Prostate gland (tissue), 2 donors: ENCODE data around the gene FBXO45. TPM values are rescaled to one million over a fixed set of nuclear protein-coding genes. Genes with fewer than 3 reads are reported as not detected.
A peak's percentile ranks its signal among the peaks of the same experiment; 100 is the strongest.

Experiments
- DNase-seq: peaks from one replicate; pipeline ENCODE4 v3.0.0-alpha.2; 2019; ENCODE audit warnings: low spot score
- H3K27ac ChIP-seq, 2 donors: fragments of 200-600 bp; sonication (generic); 2 replicates each; pipeline ENCODE4 v1.5.1; 2017 to 2019
- H3K27me3 ChIP-seq: fragments of 200-600 bp; sonication (generic); replicated peaks from 2 replicates; pipeline ENCODE4 v1.5.1; 2019; ENCODE audit not compliant: insufficient read depth
- H3K36me3 ChIP-seq, 2 donors: fragments of 200-600 bp; sonication (generic); 1 replicate in 1 of 2; 2 replicates in 1 of 2; pipeline versions ENCODE4 v1.5.1 to v1.8.1; 2017 to 2019
- H3K4me1 ChIP-seq: fragments of 200-600 bp; sonication (generic); replicated peaks from 2 replicates; pipeline ENCODE4 v1.5.1; 2019
- H3K4me3 ChIP-seq, 2 donors: fragments of 200-600 bp; sonication (generic); 2 replicates each; pipeline ENCODE4 v1.5.1; 2017 to 2019
- H3K9me3 ChIP-seq: fragments of 200-600 bp; sonication (generic); 2 replicates; pipeline ENCODE4 v1.5.1; 2017
- POLR2A ChIP-seq: fragments of 450-650 bp; IDR thresholded peaks from one replicate; pipeline ENCODE4 v1.6.1; 2016; ENCODE audit warnings: antibody characterized with exemption, mild to moderate bottlenecking
- POLR2AphosphoS5 ChIP-seq: sonication (generic); formaldehyde crosslinking; IDR thresholded peaks from one replicate; pipeline ENCODE4 v1.6.1; 2017; ENCODE audit warnings: antibody characterized with exemption
- WGBS: methylation state at CpG from one replicate; pipeline ENCODE4 v1.1.5; 2018; 5-methylcytosine and 5-hydroxymethylcytosine counted together
- intact Hi-C: fragments of 100-400 bp; cut with DNase I; formaldehyde crosslinking; loops from one replicate; pipeline ENCODE4 v1.14.2; 2022
- total RNA-seq, 2 donors: library from RNA; depleted of rRNA; stranded (reverse); fragments of >200 nt; gene quantifications; one replicate each; pipeline ENCODE4 v1.1.0, GENCODE V29; 2016
- TF ChIP-seq, protein P1 (sequence below), 4 experiments: fragments of 200-600 bp in 2 of 4; fragments of 450-650 bp in 2 of 4; sonication (generic) in 2 of 4; IDR thresholded peaks; 1 replicate in 3 of 4; 2 replicates in 1 of 4; pipeline ENCODE4 v1.5.1; 2016 to 2019; ENCODE audit warnings: antibody characterized with exemption in 4 of 4, mild to moderate bottlenecking in 2 of 4, moderate library complexity in 2 of 4

Gene FBXO45
- total RNA-seq, 2 donors from 2014 or later = 5.7 to 6.1 TPM

DNA sequence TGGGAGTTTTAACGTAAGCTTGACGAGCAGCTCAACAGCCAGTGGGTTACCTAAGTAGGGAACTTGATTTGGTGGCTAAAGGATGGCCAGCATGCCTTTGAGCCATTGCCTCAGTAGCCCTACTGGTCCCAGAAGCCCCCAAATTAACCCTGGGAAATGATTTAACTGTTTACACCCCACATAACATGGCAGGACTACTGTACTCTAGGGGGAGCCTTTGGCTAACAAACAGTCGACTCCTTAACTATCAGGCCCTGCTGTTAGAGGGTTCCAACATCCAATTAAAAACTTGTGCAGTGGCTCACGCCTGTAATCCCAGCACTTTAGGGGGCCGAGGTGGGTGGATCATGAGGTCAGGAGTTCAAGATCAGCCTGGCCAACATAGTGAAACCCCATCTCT lies 43.9 kb upstream of the FBXO45 start:
- no peak overlapping the region for H3K4me3 ChIP-seq
- no peaks in the 10 kb centered on the region for H3K36me3 ChIP-seq
- no peaks in the 10 kb centered on the region for H3K4me1 ChIP-seq
- no peak for DNase-seq
- no peaks in the 10 kb centered on the region for H3K9me3 ChIP-seq
- WGBS = 56% methylated on average over 5 of the region's 5 CpGs
- intact Hi-C loops = no loop called here
- H3K27me3 ChIP-seq = no peaks in the 10 kb centered on the region
- no peak overlapping the region for H3K27ac ChIP-seq
- TF ChIP-seq POLR2AphosphoS5 (no peak), POLR2A (no peak)
- TF ChIP-seq, protein P1, sequence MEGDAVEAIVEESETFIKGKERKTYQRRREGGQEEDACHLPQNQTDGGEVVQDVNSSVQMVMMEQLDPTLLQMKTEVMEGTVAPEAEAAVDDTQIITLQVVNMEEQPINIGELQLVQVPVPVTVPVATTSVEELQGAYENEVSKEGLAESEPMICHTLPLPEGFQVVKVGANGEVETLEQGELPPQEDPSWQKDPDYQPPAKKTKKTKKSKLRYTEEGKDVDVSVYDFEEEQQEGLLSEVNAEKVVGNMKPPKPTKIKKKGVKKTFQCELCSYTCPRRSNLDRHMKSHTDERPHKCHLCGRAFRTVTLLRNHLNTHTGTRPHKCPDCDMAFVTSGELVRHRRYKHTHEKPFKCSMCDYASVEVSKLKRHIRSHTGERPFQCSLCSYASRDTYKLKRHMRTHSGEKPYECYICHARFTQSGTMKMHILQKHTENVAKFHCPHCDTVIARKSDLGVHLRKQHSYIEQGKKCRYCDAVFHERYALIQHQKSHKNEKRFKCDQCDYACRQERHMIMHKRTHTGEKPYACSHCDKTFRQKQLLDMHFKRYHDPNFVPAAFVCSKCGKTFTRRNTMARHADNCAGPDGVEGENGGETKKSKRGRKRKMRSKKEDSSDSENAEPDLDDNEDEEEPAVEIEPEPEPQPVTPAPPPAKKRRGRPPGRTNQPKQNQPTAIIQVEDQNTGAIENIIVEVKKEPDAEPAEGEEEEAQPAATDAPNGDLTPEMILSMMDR (IDR thresholded peaks at IDR 0.05) = no peak

DNA sequence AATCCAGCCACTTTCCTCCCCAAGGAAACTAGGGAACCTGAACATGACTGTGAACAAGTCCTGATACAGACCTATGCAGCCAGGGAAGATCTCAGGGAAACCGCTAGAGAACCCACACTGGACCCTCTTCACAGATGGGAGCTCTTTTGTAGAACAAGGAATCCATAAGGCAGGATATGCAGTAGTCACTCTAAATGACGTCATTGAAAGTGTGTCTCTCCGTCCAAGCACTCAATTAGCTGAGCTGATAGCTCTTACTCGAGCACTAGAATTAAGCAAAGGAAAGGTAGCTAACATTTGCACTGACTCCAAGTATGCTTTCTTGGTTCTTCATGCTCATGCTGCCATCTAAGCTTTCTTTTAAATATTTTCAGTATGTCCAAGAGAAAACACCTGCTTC lies 43.3 kb upstream of the FBXO45 start:
- intact Hi-C loops = no loop called here
- Histone ChIP-seq H3K27ac (no peak overlapping the region), H3K9me3 (no peaks in the 10 kb centered on the region), H3K4me3 (no peak overlapping the region), H3K4me1 (no peaks in the 10 kb centered on the region), H3K36me3 (no peaks in the 10 kb centered on the region), H3K27me3 (no peaks in the 10 kb centered on the region)
- 93% methylated on average over 4 of the region's 4 CpGs for WGBS
- no peak for DNase-seq
- TF ChIP-seq POLR2AphosphoS5 = no peak
- no peak for TF ChIP-seq POLR2A
- TF ChIP-seq, protein P1 (IDR thresholded peaks at IDR 0.05) = no peak

DNA sequence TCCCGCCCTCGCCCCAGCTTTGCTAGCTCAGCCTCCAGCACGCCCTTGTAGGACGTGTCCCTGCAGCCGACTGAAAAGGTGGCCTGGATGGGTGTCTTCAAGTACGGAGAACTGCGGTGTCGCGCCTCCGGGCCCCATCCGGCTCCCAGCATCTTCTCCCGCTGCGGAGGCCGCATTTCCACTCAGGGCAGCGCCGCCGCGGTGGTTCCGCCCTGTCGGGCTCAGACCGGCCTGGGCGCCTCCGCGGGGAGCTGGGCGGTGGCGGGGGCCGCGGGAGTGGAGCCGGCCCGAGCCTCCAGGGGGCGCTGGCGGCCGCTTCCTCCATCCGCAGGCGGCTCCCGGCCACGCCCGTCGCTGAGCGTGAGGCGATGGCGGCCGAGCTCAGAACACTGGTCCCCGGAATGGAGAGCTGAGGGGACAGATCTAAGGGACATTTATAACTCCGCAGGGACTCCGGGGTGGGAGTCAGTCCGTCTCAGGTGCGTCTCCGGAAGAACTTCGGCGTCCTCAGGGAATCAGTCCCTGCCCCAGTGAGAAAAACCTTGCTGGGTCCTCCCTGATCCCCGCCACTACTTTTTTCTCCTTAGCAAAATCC lies 39.7 kb upstream of the FBXO45 start:
- TF ChIP-seq, protein P1 (IDR thresholded peaks at IDR 0.05) = peak in 3 of 4 experiments; percentile 49 to 82 (median 58)
- TF ChIP-seq POLR2AphosphoS5 = no peak
- H3K4me3 ChIP-seq = peak overlapping the region; percentile 9 to 28
- no peaks in the 10 kb centered on the region for H3K9me3 ChIP-seq
- H3K27ac ChIP-seq = peak overlapping the region in 1 of 2 donors; percentile 43
- 5% methylated on average over 49 of the region's 52 CpGs for whole genome bisulfite sequencing
- no peaks in the 10 kb centered on the region for H3K36me3 ChIP-seq
- no peaks in the 10 kb centered on the region for H3K27me3 ChIP-seq
- intact Hi-C loops = no loop called here
- no peaks in the 10 kb centered on the region for H3K4me1 ChIP-seq
- DNase-seq = peak; percentile 34

GRCh38 chr3:196531418-196531817 lies 37.0 kb upstream of the FBXO45 start:
- H3K4me3 ChIP-seq = no peak overlapping the region
- no peaks in the 10 kb centered on the region for H3K36me3 ChIP-seq
- H3K27ac ChIP-seq = no peak overlapping the region
- intact Hi-C loops = no loop called here
- 75% methylated on average over 4 of the region's 4 CpGs for WGBS
- no peaks in the 10 kb centered on the region for H3K9me3 ChIP-seq
- H3K4me1 ChIP-seq = no peaks in the 10 kb centered on the region
- H3K27me3 ChIP-seq = no peaks in the 10 kb centered on the region
- no peak for TF ChIP-seq POLR2AphosphoS5
- TF ChIP-seq POLR2A = no peak
- TF ChIP-seq, protein P1 (IDR thresholded peaks at IDR 0.05) = no peak
- no peak for DNase-seq

- WGBS = 42% methylated on average over 14 of the region's 14 CpGs
- no peak for TF ChIP-seq POLR2A
- Histone ChIP-seq H3K4me1 (no peaks in the 10 kb centered on the region), H3K4me3 (no peak overlapping the region), H3K9me3 (no peaks in the 10 kb centered on the region), H3K27me3 (no peaks in the 10 kb centered on the region), H3K36me3 (no peaks in the 10 kb centered on the region), H3K27ac (no peak overlapping the region)
- no peak for DNase-seq
- intact Hi-C loops = no loop called here
Measured at GRCh38 chr3:196533260-196533681, 35.2 kb upstream of the FBXO45 start.
